HEK293 (cell line): ENCODE data around the gene MYO1G.

ENCODE experiments used
- CTCF ChIA-PET: fragments of 350-600 bp; formaldehyde crosslinking; extraction: SDS; loops from one replicate; lab custom pipeline; 2021; ENCODE audit warnings: antibody characterized with exemption; lab: Yijun Ruan, JAX
- POLR2A ChIA-PET: fragments of 300-600 bp; formaldehyde crosslinking; extraction: SDS; loops from one replicate; lab custom pipeline; 2020; ENCODE audit warnings: antibody characterized with exemption, inconsistent platforms; lab: Yijun Ruan, JAX
- H3K27ac ChIP-seq: fragments of 200-500 bp; sonication (Bioruptor generic); 2 replicates; pipeline ENCODE4 v1.5.1; 2014; ENCODE audit warnings: low read depth, low read length, control low read depth, inconsistent platforms; ENCODE audit errors: extremely low read depth
- H3K36me3 ChIP-seq, 2 experiments: fragments of 200-500 bp in 1 of 2; sonication (Bioruptor generic) in 1 of 2; 1 replicate in 1 of 2; 2 replicates in 1 of 2; pipeline ENCODE4 v1.5.1; 2014 to 2017; ENCODE audit warnings: inconsistent platforms in 2 of 2, low read length in 2 of 2; ENCODE audit not compliant: control insufficient read depth in 2 of 2, insufficient read depth in 1 of 2
- H3K4me1 ChIP-seq: fragments of 200-500 bp; sonication (Bioruptor generic); 2 replicates; pipeline ENCODE4 v1.5.1; 2014; ENCODE audit warnings: mild to moderate bottlenecking, low read length, inconsistent platforms; ENCODE audit not compliant: control insufficient read depth, insufficient read depth
- H3K4me3 ChIP-seq: 2 replicates; pipeline ENCODE4 v1.5.1; 2011; ENCODE audit warnings: low read depth, mild to moderate bottlenecking, control low read depth, low read length, moderate library complexity
- H3K9me3 ChIP-seq: fragments of 200-500 bp; sonication (Bioruptor generic); 2 replicates; pipeline ENCODE4 v1.5.1; 2014; ENCODE audit warnings: low read depth, low read length, inconsistent platforms; ENCODE audit not compliant: control insufficient read depth, insufficient read depth
- ATF2 ChIP-seq: fragments of 450-650 bp; formaldehyde crosslinking; IDR thresholded peaks from 2 replicates; pipeline ENCODE4 v1.5.1; 2016; ENCODE audit warnings: missing biosample characterization, missing genetic modification characterization, low read depth
- HOXC10 ChIP-seq: sonication (generic); formaldehyde crosslinking; IDR thresholded peaks from 2 replicates; pipeline ENCODE4 v1.8.1; 2023; ENCODE audit warnings: mild to moderate bottlenecking, missing genetic modification reagents
- KLF1 ChIP-seq: fragments of 450-650 bp; formaldehyde crosslinking; IDR thresholded peaks from 2 replicates; pipeline ENCODE4 v1.5.1; 2016; ENCODE audit warnings: missing biosample characterization, missing genetic modification characterization
- SCRT2 ChIP-seq: fragments of 450-650 bp; formaldehyde crosslinking; IDR thresholded peaks from 2 replicates; pipeline ENCODE4 v1.5.1; 2016; ENCODE audit warnings: missing biosample characterization, missing genetic modification characterization
- ZFP69B ChIP-seq: fragments of 450-650 bp; formaldehyde crosslinking; IDR thresholded peaks from 2 replicates; pipeline ENCODE4 v1.5.1; 2016; ENCODE audit warnings: missing biosample characterization, missing genetic modification characterization
- ZNF146 ChIP-seq: fragments of 450-650 bp; formaldehyde crosslinking; IDR thresholded peaks from 2 replicates; pipeline ENCODE4 v1.5.1; 2016; ENCODE audit warnings: missing biosample characterization, missing genetic modification characterization
- ZNF18 ChIP-seq: fragments of 450-650 bp; formaldehyde crosslinking; IDR thresholded peaks from 2 replicates; pipeline ENCODE4 v1.5.1; 2016; ENCODE audit warnings: missing biosample characterization, missing genetic modification characterization
- ZNF23 ChIP-seq: fragments of 450-650 bp; formaldehyde crosslinking; IDR thresholded peaks from 2 replicates; pipeline ENCODE4 v1.5.1; 2016; ENCODE audit warnings: missing biosample characterization, missing genetic modification characterization, borderline replicate concordance
- ZNF311 ChIP-seq: fragments of 450-650 bp; formaldehyde crosslinking; IDR thresholded peaks from 2 replicates; pipeline ENCODE4 v1.5.1; 2017; ENCODE audit warnings: missing biosample characterization, missing genetic modification characterization, borderline replicate concordance
- ZNF513 ChIP-seq: fragments of 450-650 bp; IDR thresholded peaks from 2 replicates; pipeline ENCODE4 v1.5.1; 2018; ENCODE audit warnings: missing biosample characterization, missing genetic modification characterization
- ZNF521 ChIP-seq: fragments of 450-650 bp; formaldehyde crosslinking; IDR thresholded peaks from 2 replicates; pipeline ENCODE4 v1.5.1; 2017; ENCODE audit warnings: missing biosample characterization, mild to moderate bottlenecking, missing genetic modification characterization
- ZNF768 ChIP-seq: fragments of 450-650 bp; formaldehyde crosslinking; IDR thresholded peaks from 2 replicates; pipeline ENCODE4 v1.5.1; 2018; ENCODE audit warnings: missing biosample characterization, mild to moderate bottlenecking, missing genetic modification characterization
- ZSCAN16 ChIP-seq: fragments of 450-650 bp; formaldehyde crosslinking; IDR thresholded peaks from 2 replicates; pipeline ENCODE4 v1.5.1; 2016; ENCODE audit warnings: missing biosample characterization, missing genetic modification characterization
- ZSCAN5A ChIP-seq: fragments of 450-650 bp; formaldehyde crosslinking; IDR thresholded peaks from 2 replicates; pipeline ENCODE4 v1.5.1; 2016; ENCODE audit warnings: missing biosample characterization, missing genetic modification characterization

The MYO1G gene

GRCh38 chr7:44921607-44922350 lies 57.0 kb downstream of the MYO1G start (continued):
- 0 out of 2 replicates have a peak, but pooled peaks have one; percentile 43 for TF ChIP-seq ZNF18 (tag by site-specific recombination)
- TF ChIP-seq, all 188 proteins: peak for 4

- TF ChIP-seq SCRT2 (tag by site-specific recombination) (no peak), ATF2 (no peak), KLF1 (tag by site-specific recombination) (no peak), HOXC10 (CRISPR knock-in tag) (no peak), ZNF513 (tag by site-specific recombination) (no peak), ZSCAN5A (tag by site-specific recombination) (no peak), ZNF311 (tag by site-specific recombination) (no peak), ZNF768 (tag by site-specific recombination) (no peak), ZSCAN16 (tag by site-specific recombination) (no peak)
- TF ChIP-seq, all 188 proteins: peak for 0
- Histone ChIP-seq H3K27ac (no peak overlapping the region), H3K4me3 (no peak overlapping the region), H3K9me3 (no peaks in the 10 kb centered on the region), H3K36me3 (no peaks in the 10 kb centered on the region), H3K4me1 (no peaks in the 10 kb centered on the region)
- POLR2A ChIA-PET, result interaction anchor here (1.5 kb wide), 1 partner anchor 72 kb away, joined by 5 read pairs; the partner anchor contains the start of gene H2AZ2
- CTCF ChIA-PET, result interaction anchor here (0.6 to 2.3 kb wide), 10 partner anchors 29 to 336 kb away, joined by 3 to 9 read pairs (median 4); partner anchors contain the start of gene H2AZ2
These were observed 58.7 kb downstream of the MYO1G start for GRCh38 chr7:44920119-44920518.

- POLR2A ChIA-PET, result no interaction called here
- TF ChIP-seq ZFP69B (tag by site-specific recombination) (no peak), ZNF521 (tag by site-specific recombination) (no peak), ZNF146 (tag by site-specific recombination) (peak; percentile 62), ZNF23 (tag by site-specific recombination) (no peak)
- TF ChIP-seq, all 188 proteins: peak for 1
- CTCF ChIA-PET, result interaction anchor here (1.0 kb wide), 1 partner anchor 9 kb away, joined by 3 read pairs; no protein-coding TSS in a partner anchor
These were observed 60.8 kb downstream of the MYO1G start for GRCh38 chr7:44918029-44918428.

More at GRCh38 chr7:44918029-44918428, 60.8 kb downstream of the MYO1G start:
- H3K4me1 ChIP-seq, result no peaks in the 10 kb centered on the region
- H3K36me3 ChIP-seq, result no peaks in the 10 kb centered on the region
- no peak overlapping the region for H3K4me3 ChIP-seq
- H3K9me3 ChIP-seq, result no peaks in the 10 kb centered on the region
- H3K27ac ChIP-seq, result no peak overlapping the region
